HepG2 (cell line): ENCODE data around the gene ANKDD1A. TPM values are rescaled to one million over a fixed set of nuclear protein-coding genes. Genes with fewer than 3 reads are reported as not detected.

Experiments
- ATAC-seq: fragments of 200-7000 bp; cut with Tn5 transposase; 3 replicates; pipeline ENCODE4 v1.9.1; 2020; ENCODE audit warnings: mild to moderate bottlenecking, moderate library complexity
- BruUV-seq: library from RNA; stranded (reverse); fragments of 400-500 nt; replicated peaks from 2 replicates; lab custom pipeline; 2021; lab: Mats Ljungman, UMichigan
- CTCF ChIA-PET: fragments of 300-600 bp; formaldehyde crosslinking; extraction: SDS; loops from one replicate; lab custom pipeline; 2021; ENCODE audit warnings: low total read pairs, inconsistent platforms, low intra/inter-chr PET ratio; lab: Yijun Ruan, JAX
- POLR2A ChIA-PET: fragments of 350-600 bp; sonication (Branson Sonifier 250); formaldehyde crosslinking; loops from one replicate; lab custom pipeline; 2020; ENCODE audit warnings: antibody characterized with exemption, inconsistent platforms; lab: Yijun Ruan, JAX
- DNase-seq: peaks from one replicate; pipeline ENCODE4 v3.0.0-alpha.2; 2015; ENCODE audit warnings: low spot score
- FAIRE-seq: peaks from 3 replicates; lab custom pipeline; 2011; peaks lifted over from hg19 to GRCh38; lab: Jason Lieb, UNC
- H2AFZ ChIP-seq: one replicate; pipeline ENCODE4 v1.6.1; 2011; ENCODE audit warnings: low read length, inconsistent platforms
- H3K27ac ChIP-seq: fragments of 300-600 bp; 3 replicates; pipeline ENCODE4 v1.8.0; 2011; ENCODE audit warnings: mixed run types, mild to moderate bottlenecking, mixed read lengths, low read length, inconsistent platforms; ENCODE audit not compliant: insufficient read depth; ENCODE audit errors: extremely low read length
- H3K27me3 ChIP-seq, 2 experiments: fragments of 200-600 bp in 1 of 2; 2 replicates in 1 of 2; 3 replicates in 1 of 2; pipeline versions ENCODE4 v1.6.0 to v1.8.0; 2011; ENCODE audit warnings: low read length in 2 of 2, mild to moderate bottlenecking in 2 of 2, moderate library complexity in 2 of 2, inconsistent platforms in 1 of 2; ENCODE audit not compliant: insufficient read depth in 2 of 2, control insufficient read depth in 1 of 2
- H3K36me3 ChIP-seq, 2 experiments: fragments of 200-600 bp in 1 of 2; replicated peaks in 1 of 2; 2 replicates in 1 of 2; 3 replicates in 1 of 2; pipeline versions ENCODE4 v1.5.1 to v1.8.0; 2011; ENCODE audit warnings: low read length in 2 of 2, inconsistent platforms in 1 of 2; ENCODE audit not compliant: insufficient read depth in 2 of 2, control insufficient read depth in 1 of 2
- H3K4me1 ChIP-seq: 2 replicates; pipeline ENCODE4 v1.5.1; 2012; ENCODE audit warnings: low read length, inconsistent platforms; ENCODE audit not compliant: insufficient read depth
- H3K4me2 ChIP-seq: 2 replicates; pipeline ENCODE4 v1.6.0; 2011; ENCODE audit warnings: low read depth, low read length, inconsistent platforms
- H3K4me3 ChIP-seq, 3 experiments: fragments of 200-600 bp in 1 of 3; sonication (generic), shearing (Covaris generic) in 1 of 3; replicated peaks in 1 of 3; 2 replicates each; pipeline ENCODE4 v1.5.1; 2011 to 2016; ENCODE audit warnings: low read length in 3 of 3, inconsistent platforms in 2 of 3, low read depth in 2 of 3, mild to moderate bottlenecking in 2 of 3, control low read depth in 1 of 3, mixed read lengths in 1 of 3; ENCODE audit not compliant: insufficient read depth in 1 of 3
- H3K79me2 ChIP-seq: one replicate; pipeline ENCODE4 v1.6.1; 2011; ENCODE audit warnings: low read length, inconsistent platforms; ENCODE audit not compliant: insufficient read depth
- H3K9ac ChIP-seq: 2 replicates; pipeline ENCODE4 v1.6.0; 2011; ENCODE audit warnings: mild to moderate bottlenecking, low read depth, low read length, inconsistent platforms; ENCODE audit not compliant: insufficient read depth
- H3K9me3 ChIP-seq: 2 replicates; pipeline ENCODE4 v1.5.1; 2012; ENCODE audit warnings: mild to moderate bottlenecking, low read length
- H4K20me1 ChIP-seq: 2 replicates; pipeline ENCODE4 v1.6.0; 2011; ENCODE audit warnings: inconsistent platforms, mild to moderate bottlenecking, low read length, moderate library complexity; ENCODE audit not compliant: insufficient read depth
- HNRNPUL1 ChIP-seq: fragments of 200-400 bp; formaldehyde crosslinking; IDR thresholded peaks from 2 replicates; pipeline ENCODE4 v1.6.1; 2017; ENCODE audit warnings: low read depth, mild to moderate bottlenecking, low read length, moderate library complexity
- KDM3A ChIP-seq: IDR thresholded peaks from 2 replicates; pipeline ENCODE4 v1.6.1; 2018; ENCODE audit warnings: low read depth, missing compliant biosample characterization
- MIER3 ChIP-seq: IDR thresholded peaks from 2 replicates; pipeline ENCODE4 v1.6.1; 2016; ENCODE audit warnings: missing compliant biosample characterization, borderline replicate concordance
- NFATC3 ChIP-seq: sonication (generic); formaldehyde crosslinking; IDR thresholded peaks from 2 replicates; pipeline ENCODE4 v1.5.1; 2020; ENCODE audit warnings: mild to moderate bottlenecking, missing genetic modification reagents
- PAXIP1 ChIP-seq: sonication (generic); formaldehyde crosslinking; conservative IDR thresholded peaks from 2 replicates; pipeline ENCODE4 v1.4.0; 2020; ENCODE audit warnings: mild to moderate bottlenecking, missing genetic modification reagents, moderate library complexity
- PITX1 ChIP-seq: sonication (generic); formaldehyde crosslinking; IDR thresholded peaks from 2 replicates; pipeline ENCODE4 v1.5.1; 2020; ENCODE audit warnings: mild to moderate bottlenecking, missing genetic modification reagents
- PREB ChIP-seq: sonication (generic); formaldehyde crosslinking; IDR thresholded peaks from 2 replicates; pipeline ENCODE4 v1.4.0; 2020; ENCODE audit warnings: missing genetic modification reagents
- REL ChIP-seq: sonication (generic); formaldehyde crosslinking; conservative IDR thresholded peaks from 2 replicates; pipeline ENCODE4 v1.8.0; 2022; ENCODE audit warnings: mild to moderate bottlenecking, missing genetic modification reagents, moderate library complexity
- REXO4 ChIP-seq: sonication (generic); formaldehyde crosslinking; IDR thresholded peaks from 2 replicates; pipeline ENCODE4 v1.8.0; 2022; ENCODE audit warnings: missing genetic modification reagents, mild to moderate bottlenecking, borderline replicate concordance
- SMAD1 ChIP-seq: sonication (generic); formaldehyde crosslinking; IDR thresholded peaks from 2 replicates; pipeline ENCODE4 v1.4.0; 2020; ENCODE audit warnings: missing genetic modification reagents, low read depth, mild to moderate bottlenecking, borderline replicate concordance
- SP2 ChIP-seq: sonication (generic); formaldehyde crosslinking; IDR thresholded peaks from 2 replicates; pipeline ENCODE4 v1.5.1; 2020; ENCODE audit warnings: mild to moderate bottlenecking, missing genetic modification reagents
- THAP8 ChIP-seq: sonication (generic); formaldehyde crosslinking; IDR thresholded peaks from 2 replicates; pipeline ENCODE4 v1.5.1; 2020; ENCODE audit warnings: missing genetic modification reagents, mild to moderate bottlenecking, borderline replicate concordance
- ZNF121 ChIP-seq: sonication (generic); formaldehyde crosslinking; IDR thresholded peaks from 2 replicates; pipeline ENCODE4 v1.5.0; 2020; ENCODE audit warnings: mild to moderate bottlenecking, missing genetic modification reagents
- ZNF543 ChIP-seq: sonication (generic); formaldehyde crosslinking; IDR thresholded peaks from 2 replicates; pipeline ENCODE4 v1.4.0; 2020; ENCODE audit warnings: mild to moderate bottlenecking, missing genetic modification reagents
- WGBS: methylation state at CpG from one replicate; pipeline ENCODE4 v1.1.6; 2017; ENCODE audit warnings: low lambda C conversion rate; 5-methylcytosine and 5-hydroxymethylcytosine counted together
- in situ Hi-C: cut with HindIII; loops from 2 replicates; pipeline ENCODE4 v1.10.0; 2017; ENCODE audit warnings: low pct_unique_long_range_greater_than_20kb; ENCODE audit not compliant: extremely low pct_ligation_motif_present
- intact Hi-C: fragments of 100-400 bp; cut with micrococcal nuclease; formaldehyde crosslinking; loops from one replicate; pipeline ENCODE4 v1.10.0; 2022; ENCODE audit not compliant: unreplicated experiment
- polyA plus RNA-seq, 8 experiments: library from polyadenylated mRNA; depleted of rRNA in 3 of 8; stranded (reverse) in 7 of 8; unstranded in 1 of 8; fragments of >200 nt; fragmentation: Illumina TruSeq in 4 of 8; extraction: Trizol in 4 of 8; gene quantifications; 2 replicates each; pipeline versions ENCODE4 v1.2.1 to v1.2.3, GENCODE V29; 2011 to 2016; ENCODE audit warnings: low read depth in 4 of 8, missing spikeins in 1 of 8, mixed read lengths in 1 of 8; ENCODE audit not compliant: insufficient read depth in 1 of 8
- total RNA-seq, 5 experiments: library from RNA; depleted of rRNA; stranded (reverse); fragments of >200 nt; fragmentation: Illumina TruSeq; extraction: Trizol; gene quantifications; 2 replicates each; pipeline ENCODE4 v1.2.3, GENCODE V29; 2016; ENCODE audit warnings: low read depth in 1 of 5

Gene ANKDD1A
- total and polyA plus RNA-seq, 2 of the 13 experiments (the other 11 are each of a cell fraction or from before 2014, with no cell fraction given) = 0.11 to 0.48 TPM

- TF ChIP-seq KDM3A (CRISPR knock-in tag) = no peak
- TF ChIP-seq SMAD1 = no peak
- no peak for TF ChIP-seq THAP8 (CRISPR knock-in tag)
- no peak for TF ChIP-seq ZNF121 (CRISPR knock-in tag)
- TF ChIP-seq ZNF543 = no peak
- H3K4me1 ChIP-seq = no peaks in the 10 kb centered on the region
- H3K4me3 ChIP-seq = no peak overlapping the region
- H4K20me1 ChIP-seq = no peaks in the 10 kb centered on the region
- ATAC-seq (no peak), DNase-seq (no peak), FAIRE-seq (no peak)
- intact Hi-C loops (no loop called here), in situ Hi-C loops (no loop called here)
- H3K27ac ChIP-seq = no peak overlapping the region
- H3K79me2 ChIP-seq = no peaks in the 10 kb centered on the region
- ChIA-PET CTCF (no interaction called here), POLR2A (no interaction called here)
- H3K9ac ChIP-seq = no peak overlapping the region
- H3K27me3 ChIP-seq = no peaks in the 10 kb centered on the region
- H2AFZ ChIP-seq = no peak overlapping the region
- BruUV-seq = no TSS peak
- H3K36me3 ChIP-seq = peaks cover 18 to 52% of the 10 kb centered on the region in 2 experiments
- H3K4me2 ChIP-seq = no peak overlapping the region
- 98% methylated on average over 9 of the region's 9 CpGs for WGBS
- no peaks in the 10 kb centered on the region for H3K9me3 ChIP-seq
These were observed 47.4 kb downstream of the ANKDD1A start for GRCh38 chr15:64959128-64959527.

GRCh38 chr15:64960153-64960552 lies 48.5 kb downstream of the ANKDD1A start:
- POLR2A ChIA-PET = no interaction called here
- no peak for TF ChIP-seq MIER3
- no peak for TF ChIP-seq REXO4 (CRISPR knock-in tag)
- no peak for TF ChIP-seq PREB (CRISPR knock-in tag)
- TF ChIP-seq REL (CRISPR knock-in tag) = no peak
- no peak for TF ChIP-seq SP2 (CRISPR knock-in tag)
- no peak for TF ChIP-seq PAXIP1 (CRISPR knock-in tag)
- TF ChIP-seq NFATC3 (CRISPR knock-in tag) = no peak
- TF ChIP-seq PITX1 = no peak
- TF ChIP-seq HNRNPUL1 = no peak

More at GRCh38 chr15:64960153-64960552, 48.5 kb downstream of the ANKDD1A start:
- Histone ChIP-seq H3K27ac (no peak overlapping the region), H3K36me3 (peaks cover 22 to 60% of the 10 kb centered on the region in 2 experiments), H2AFZ (no peak overlapping the region), H4K20me1 (no peaks in the 10 kb centered on the region), H3K27me3 (no peaks in the 10 kb centered on the region), H3K9me3 (no peaks in the 10 kb centered on the region), H3K79me2 (no peaks in the 10 kb centered on the region), H3K9ac (no peak overlapping the region), H3K4me1 (no peaks in the 10 kb centered on the region), H3K4me3 (no peak overlapping the region), H3K4me2 (no peak overlapping the region)
- DNase-seq (no peak), FAIRE-seq (no peak), ATAC-seq (no peak)
- BruUV-seq = no TSS peak
- in situ Hi-C loops = no loop called here
- intact Hi-C loops = no loop called here
- CTCF ChIA-PET = no interaction called here
- WGBS = 98% methylated on average over 3 of the region's 6 CpGs
